K562 (cell line): ENCODE results near the gene CHST15. TPM values are rescaled to one million over a fixed set of nuclear protein-coding genes. Genes with fewer than 3 reads are reported as not detected.

Experiments used
- ATAC-seq: fragments of 200-7000 bp; cut with Tn5 transposase; 3 replicates; pipeline ENCODE4 v1.9.1; 2020; ENCODE audit warnings: moderate library complexity
- BruUV-seq: library from RNA; stranded (reverse); fragments of 400-500 nt; replicated peaks from 2 replicates; lab custom pipeline; 2021; lab: Mats Ljungman, UMichigan
- CTCF ChIA-PET: fragments of 300-600 bp; formaldehyde crosslinking; extraction: SDS; loops from one replicate; lab custom pipeline; 2021; ENCODE audit warnings: low intra/inter-chr PET ratio; lab: Yijun Ruan, JAX
- POLR2A ChIA-PET: fragments of 300-600, 350-650 bp; sonication (Branson Sonifier 250); formaldehyde crosslinking; extraction: SDS; loops from one replicate; lab custom pipeline; 2021; ENCODE audit warnings: antibody characterized with exemption, inconsistent platforms; lab: Yijun Ruan, JAX
- DNase-seq, 4 experiments: peaks; one replicate each; pipeline versions ENCODE4 v3.0.0 to v3.0.0-alpha.2; 2011 to 2018; ENCODE audit warnings: low spot score in 3 of 4, mixed read lengths in 3 of 4; ENCODE audit errors: extremely low read depth in 1 of 4
- FAIRE-seq: peaks from 2 replicates; lab custom pipeline; 2011; peaks lifted over from hg19 to GRCh38; lab: Jason Lieb, UNC
- H2AFZ ChIP-seq: 2 replicates; pipeline ENCODE4 v1.6.0; 2011; ENCODE audit warnings: low read depth, low read length, control low read depth, inconsistent platforms
- H3K27ac ChIP-seq: fragments of 200-600 bp; 3 replicates; pipeline ENCODE4 v1.8.0; 2011; ENCODE audit warnings: low read depth, mild to moderate bottlenecking, control low read depth, inconsistent platforms, low read length, moderate library complexity, mixed read lengths; ENCODE audit errors: extremely low read depth
- H3K27me3 ChIP-seq, 2 experiments: fragments of 300-600 bp in 1 of 2; 2 replicates in 1 of 2; 3 replicates in 1 of 2; pipeline versions ENCODE4 v1.6.0 to v1.8.0; 2011; ENCODE audit warnings: inconsistent platforms in 2 of 2, low read length in 2 of 2, mild to moderate bottlenecking in 1 of 2, mixed read lengths in 1 of 2, moderate library complexity in 1 of 2; ENCODE audit not compliant: control insufficient read depth in 2 of 2, insufficient read depth in 2 of 2
- H3K36me3 ChIP-seq: fragments of 300-600 bp; 3 replicates; pipeline ENCODE4 v1.8.0; 2011; ENCODE audit warnings: mild to moderate bottlenecking, low read length, inconsistent platforms; ENCODE audit not compliant: control insufficient read depth, insufficient read depth
- H3K4me1 ChIP-seq, 2 experiments: fragments of 200-600 bp in 1 of 2; replicated peaks in 1 of 2; 2 replicates in 1 of 2; 3 replicates in 1 of 2; pipeline versions ENCODE4 v1.5.1 to v1.8.0; 2011; ENCODE audit warnings: inconsistent platforms in 2 of 2, low read length in 2 of 2, mild to moderate bottlenecking in 1 of 2, mixed read lengths in 1 of 2, moderate library complexity in 1 of 2; ENCODE audit not compliant: control insufficient read depth in 2 of 2, insufficient read depth in 2 of 2
- H3K4me2 ChIP-seq: 2 replicates; pipeline ENCODE4 v1.6.1; 2011; ENCODE audit warnings: low read length, control low read depth, inconsistent platforms, mixed read lengths; ENCODE audit not compliant: insufficient read depth
- H3K4me3 ChIP-seq: fragments of 200-600 bp; sonication (generic), shearing (Covaris generic); 2 replicates; pipeline ENCODE4 v1.5.1; 2016; ENCODE audit warnings: control low read depth, inconsistent platforms
- H3K79me2 ChIP-seq: fragments of 200-600 bp; 3 replicates; pipeline ENCODE4 v1.8.0; 2011; ENCODE audit warnings: low read length, inconsistent platforms; ENCODE audit not compliant: control insufficient read depth, insufficient read depth
- H3K9ac ChIP-seq, 2 experiments: 2 replicates each; pipeline versions ENCODE4 v1.6.0 to v1.6.1; 2011; ENCODE audit warnings: low read depth in 2 of 2, low read length in 2 of 2, control low read depth in 1 of 2, inconsistent platforms in 1 of 2, mild to moderate bottlenecking in 1 of 2, mixed read lengths in 1 of 2; ENCODE audit not compliant: insufficient read depth in 1 of 2
- H3K9me1 ChIP-seq: one replicate; pipeline ENCODE4 v1.6.0; 2011; ENCODE audit warnings: inconsistent platforms, mild to moderate bottlenecking, low read length, moderate library complexity; ENCODE audit not compliant: control insufficient read depth, insufficient read depth
- H3K9me3 ChIP-seq: replicated peaks from 2 replicates; pipeline ENCODE4 v1.5.1; 2011; ENCODE audit warnings: low read depth, low read length, inconsistent platforms; ENCODE audit not compliant: control insufficient read depth, insufficient read depth
- H4K20me1 ChIP-seq: replicated peaks from 2 replicates; pipeline ENCODE4 v1.6.1; 2011; ENCODE audit warnings: low read length, inconsistent platforms, mixed read lengths; ENCODE audit not compliant: control insufficient read depth, insufficient read depth
- CHD7 ChIP-seq: fragments of 200-600 bp; sonication (generic); IDR thresholded peaks from one replicate; pipeline ENCODE4 v1.6.1; 2012; ENCODE audit warnings: mild to moderate bottlenecking, low read depth, low read length, inconsistent platforms
- FOXA3 ChIP-seq, 2 experiments: fragments of 450-650 bp in 1 of 2; sonication (generic) in 1 of 2; formaldehyde crosslinking; IDR thresholded peaks in 1 of 2; conservative IDR thresholded peaks in 1 of 2; 2 replicates each; pipeline versions ENCODE4 v1.4.0 to v1.8.0; 2020 to 2022; ENCODE audit warnings: mild to moderate bottlenecking in 2 of 2, missing genetic modification reagents in 1 of 2
- HDAC3 ChIP-seq: fragments of 450-650 bp; IDR thresholded peaks from 2 replicates; pipeline ENCODE4 v1.6.1; 2018; ENCODE audit warnings: borderline replicate concordance, mild to moderate bottlenecking, moderate library complexity; ENCODE audit not compliant: partially characterized antibody
- HOMEZ ChIP-seq: fragments of 250-450 bp; sonication (Bioruptor Pico); IDR thresholded peaks from 2 replicates; pipeline ENCODE4 v1.4.0; 2020; ENCODE audit warnings: mild to moderate bottlenecking, moderate library complexity
- PCBP2 ChIP-seq: fragments of 200-400 bp; formaldehyde crosslinking; IDR thresholded peaks from 2 replicates; pipeline ENCODE4 v1.6.1; 2018; ENCODE audit warnings: low read length, low read depth, mild to moderate bottlenecking, moderate library complexity; ENCODE audit not compliant: poor library complexity, severe bottlenecking
- POLR2H ChIP-seq: IDR thresholded peaks from 2 replicates; pipeline ENCODE4 v1.6.1; 2016; ENCODE audit warnings: missing genetic modification characterization, low read depth, mild to moderate bottlenecking, control low read depth, missing compliant biosample characterization, moderate library complexity
- SAP30 ChIP-seq: fragments of 200-600 bp; sonication (generic); IDR thresholded peaks from 2 replicates; pipeline ENCODE4 v1.6.1; 2012; ENCODE audit warnings: borderline replicate concordance, low read depth, mild to moderate bottlenecking, moderate library complexity, low read length, control low read depth, inconsistent platforms; ENCODE audit not compliant: insufficient read depth, poor library complexity, severe bottlenecking
- ZZZ3 ChIP-seq: fragments of 450-650 bp; IDR thresholded peaks from 2 replicates; pipeline ENCODE4 v1.6.1; 2016; ENCODE audit warnings: antibody characterized with exemption, mild to moderate bottlenecking, moderate library complexity
- WGBS: fragments of 100-300 bp; shearing (Covaris generic); methylation state at CpG from one replicate; pipeline ENCODE4 v1.1.6; 2016; ENCODE audit warnings: low coverage, mixed read lengths; ENCODE audit not compliant: insufficient coverage; ENCODE audit errors: missing lambda C conversion rate; 5-methylcytosine and 5-hydroxymethylcytosine counted together
- in situ Hi-C: fragments of 300-500 bp; cut with MboI; formaldehyde crosslinking; loops from 4 replicates; pipeline ENCODE4 v1.15.0; 2018; ENCODE audit warnings: inconsistent platforms, mixed read lengths
- intact Hi-C: fragments of 100-400 bp; cut with micrococcal nuclease; formaldehyde crosslinking; loops from 2 replicates; pipeline ENCODE4 v1.14.2; 2022
- polyA plus RNA-seq, 8 experiments: library from polyadenylated mRNA; depleted of rRNA in 4 of 8; stranded (reverse) in 5 of 8; unstranded in 3 of 8; fragments of >200 nt; fragmentation: Nextera tagmentation in 2 of 8; fragmentation: Illumina TruSeq in 1 of 8; extraction: Ambion mirVana in 2 of 8; extraction: Trizol in 1 of 8; gene quantifications; 2 replicates each; pipeline versions ENCODE4 v1.2.1 to v1.2.3, GENCODE V29; 2011 to 2014; ENCODE audit warnings: inconsistent platforms in 1 of 8, missing spikeins in 1 of 8
- total RNA-seq, 7 experiments: library from RNA; depleted of rRNA in 6 of 7; stranded (reverse); fragments of >200 nt in 6 of 7; fragmentation: Illumina TruSeq in 2 of 7; extraction: Trizol in 2 of 7; gene quantifications; 2 replicates each; pipeline versions ENCODE4 v1.2.1 to v1.2.3, GENCODE V29; 2011 to 2021; ENCODE audit warnings: low replicate concordance in 1 of 7

Gene CHST15
- total and polyA plus RNA-seq, 9 of the 15 experiments (the other 6 are each of a cell fraction or from before 2014, with no cell fraction given) = 0.04 to 0.16 (median 0.08) TPM

DNA sequence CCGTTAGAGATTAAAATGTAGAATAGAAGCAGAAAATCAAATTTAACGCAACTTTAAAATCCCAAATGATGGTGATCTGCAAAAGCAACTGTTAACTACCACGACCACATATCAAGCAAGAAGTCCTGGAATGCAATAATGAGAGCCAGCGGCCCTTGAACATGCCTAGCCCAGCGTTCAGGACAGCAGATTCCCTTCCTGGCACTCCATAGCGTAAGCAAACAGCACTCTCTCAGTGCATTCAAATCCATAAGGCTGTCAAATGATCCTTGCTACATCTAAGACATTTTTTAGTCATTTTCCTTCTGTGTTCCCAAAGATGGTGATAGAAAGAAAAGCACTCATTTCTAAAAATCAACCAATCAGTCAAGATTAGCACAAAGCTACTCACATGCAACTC, 48.1 kb downstream of the CHST15 start:
- ATAC-seq (no peak), FAIRE-seq (no peak), DNase-seq (no peak)
- 18% methylated on average over 6 of the region's 6 CpGs for WGBS
- H3K27ac ChIP-seq = no peak overlapping the region
- POLR2A ChIA-PET = interaction anchor here (0.6 kb wide), 1 partner anchor 264 kb away, joined by 3 read pairs; no protein-coding TSS in a partner anchor
- H3K9me1 ChIP-seq = no peaks in the 10 kb centered on the region
- CTCF ChIA-PET = no interaction called here
- H3K79me2 ChIP-seq = no peaks in the 10 kb centered on the region
- BruUV-seq = no TSS peak
- no peak overlapping the region for H2AFZ ChIP-seq
- no peak overlapping the region for H3K4me3 ChIP-seq
- H4K20me1 ChIP-seq = no peaks in the 10 kb centered on the region
- no peak overlapping the region for H3K9ac ChIP-seq
- peaks cover 0 to 3% of the 10 kb centered on the region in 2 experiments; a peak in 1 of 5 replicates for H3K4me1 ChIP-seq
- no peaks in the 10 kb centered on the region for H3K9me3 ChIP-seq
- H3K36me3 ChIP-seq = no peaks in the 10 kb centered on the region
- intact Hi-C loops (no loop called here), in situ Hi-C loops (no loop called here)
- H3K4me2 ChIP-seq = no peak overlapping the region
- peaks cover 6 to 48% of the 10 kb centered on the region in 2 experiments; a peak in 3 of 5 replicates for H3K27me3 ChIP-seq
- no peak for TF ChIP-seq POLR2H (tag)
- TF ChIP-seq HOMEZ (CRISPR knock-in tag) = no peak
- no peak for TF ChIP-seq HDAC3
- no peak for TF ChIP-seq PCBP2
- no peak for TF ChIP-seq ZZZ3
- TF ChIP-seq CHD7 = no peak
- TF ChIP-seq SAP30 = no peak
- TF ChIP-seq FOXA3 (CRISPR knock-in tag; conservative IDR thresholded peaks at IDR 0.05 in 1 of 2, IDR thresholded peaks at IDR 0.05 in 1 of 2) = no peak
